NCI-H2227 (cell line): Measurements from ENCODE around the gene PCDHGA3.
A peak's percentile ranks its signal among the peaks of the same experiment; 100 is the strongest.
"Not testable (repeated sequence)": the region's sequence is repeated elsewhere in the genome, so short reads cannot be mapped to it uniquely, and the experiment has no call there.

Experiments
- DNase-seq: peaks from one replicate; lab custom pipeline; 2025; ENCODE audit not compliant: unreplicated experiment; lab: John Stamatoyannopoulos, UW

The PCDHGA3 gene

DNA sequence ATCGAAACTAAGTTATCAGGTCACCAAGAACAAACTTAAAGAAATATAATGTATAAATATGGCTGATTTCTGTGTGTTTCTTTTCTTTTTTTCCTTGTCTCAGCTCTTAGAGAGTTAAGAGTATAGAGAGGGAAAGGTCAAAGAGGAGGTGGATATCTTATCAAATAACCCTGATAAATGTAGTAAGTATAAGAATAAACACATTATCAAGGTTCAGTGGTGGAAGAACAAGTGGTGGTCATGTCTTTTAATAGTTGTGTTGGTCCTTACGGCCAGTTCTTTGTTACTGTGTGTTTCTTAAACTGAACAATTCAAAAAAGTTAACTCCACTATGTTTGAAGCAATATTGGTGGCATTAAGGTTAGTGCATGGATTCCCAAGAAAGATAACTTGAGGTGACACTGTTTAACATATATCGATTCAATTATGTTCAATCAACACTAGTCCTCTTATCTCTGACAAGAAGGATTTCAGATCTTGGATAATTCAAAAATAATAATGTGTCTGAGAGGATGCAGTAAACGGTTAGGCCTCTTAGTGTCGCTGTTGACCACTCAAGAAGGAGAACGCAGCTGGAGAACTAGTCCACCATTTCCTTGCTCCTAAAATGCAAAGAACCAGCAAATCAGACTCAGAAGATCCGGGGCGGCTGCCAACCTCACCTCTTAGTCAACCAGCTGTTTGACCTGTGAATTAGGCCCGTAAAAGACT is at the start of gene PCDHGA3:
TSS of gene PCDHGA3 (plus strand) at position 588 of the 711 bp plus-strand sequence. CDS start 205 bp downstream, outside the sequence.
- no peak for DNase-seq

DNA sequence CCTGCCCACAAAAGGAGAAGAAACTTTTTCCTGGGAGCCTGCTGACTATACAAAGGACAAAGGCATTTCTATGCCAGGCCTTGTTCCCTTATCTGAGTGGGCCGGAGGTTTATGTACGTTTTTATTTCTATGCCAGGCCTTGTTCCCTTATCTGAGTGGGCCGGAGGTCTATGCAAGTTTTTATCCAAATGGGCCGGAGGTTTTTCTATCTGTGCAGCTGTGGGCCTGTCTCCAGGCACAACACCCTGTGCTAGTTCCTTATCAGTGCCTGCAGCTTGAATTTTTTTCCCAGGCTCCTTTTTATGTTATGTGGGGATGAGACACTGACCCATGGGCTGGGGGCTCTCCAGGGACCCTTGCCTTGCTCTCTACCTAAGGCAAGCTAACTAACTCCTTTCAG is 45.3 kb upstream of the PCDHGA3 start:
- no peak for DNase-seq

DNA sequence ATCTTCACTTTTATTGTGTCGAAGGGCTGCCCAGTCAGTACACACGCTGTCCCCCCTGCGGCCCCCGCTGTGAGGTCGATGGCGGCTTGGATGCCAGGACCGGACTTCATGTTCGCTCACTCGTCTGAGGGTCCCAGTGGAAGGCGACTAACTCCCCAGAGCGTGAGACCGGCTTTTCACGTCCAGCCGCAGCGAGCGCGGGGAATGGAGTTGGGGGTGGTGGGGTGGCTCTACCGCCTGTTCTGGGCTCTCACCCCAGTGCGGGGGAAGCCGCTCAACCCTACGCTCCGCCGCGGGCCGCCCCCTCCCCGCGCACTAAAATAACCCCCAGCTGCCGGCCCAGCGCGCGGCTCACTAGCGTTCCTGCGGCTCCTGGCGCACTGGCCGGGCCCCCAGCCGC is 39.9 kb upstream of the PCDHGA3 start, which contains the start of gene SLC25A2:
TSS of gene SLC25A2 (minus strand) at position 294 of the 400 bp plus-strand sequence. CDS start at position 110, 184 bp downstream.
- no peak for DNase-seq

DNA sequence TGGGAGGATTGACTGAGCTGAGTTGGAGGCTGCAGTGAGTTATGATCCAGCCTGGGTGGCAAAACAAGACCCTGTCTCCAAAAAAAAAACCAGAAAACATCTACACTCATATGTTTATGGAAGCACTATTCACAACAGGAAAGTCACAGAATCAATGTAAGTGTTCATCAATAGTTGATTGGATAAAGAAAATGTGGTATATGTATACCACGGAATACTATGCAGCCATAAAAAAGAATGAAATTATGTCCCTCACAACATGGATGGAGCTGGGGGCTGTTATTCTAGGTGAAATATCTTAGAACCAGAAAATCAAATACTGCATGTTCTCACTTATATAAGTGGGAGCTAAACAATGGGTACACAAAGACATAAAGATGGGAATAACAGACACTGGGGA is 37.0 kb upstream of the PCDHGA3 start:
- DNase-seq = no peak

DNA sequence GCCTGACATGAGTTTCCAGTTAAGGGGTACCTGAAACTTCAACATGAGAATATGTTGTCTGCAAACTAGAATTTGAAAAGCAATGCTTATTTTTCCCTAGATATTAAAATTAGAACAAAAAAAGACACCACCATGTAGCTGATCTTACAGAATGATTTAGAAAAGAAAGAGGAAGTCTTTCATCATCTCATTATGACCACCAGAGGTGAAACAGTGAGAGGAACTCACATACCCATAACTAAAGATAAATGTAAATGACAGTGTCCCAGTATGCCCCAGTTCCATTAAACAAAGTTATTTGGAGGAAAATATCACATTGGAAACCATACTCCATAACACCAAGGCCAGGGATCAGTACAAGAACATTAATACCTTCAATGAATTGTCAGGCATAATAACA is 29.9 kb upstream of the PCDHGA3 start:
- DNase-seq = no peak

DNA sequence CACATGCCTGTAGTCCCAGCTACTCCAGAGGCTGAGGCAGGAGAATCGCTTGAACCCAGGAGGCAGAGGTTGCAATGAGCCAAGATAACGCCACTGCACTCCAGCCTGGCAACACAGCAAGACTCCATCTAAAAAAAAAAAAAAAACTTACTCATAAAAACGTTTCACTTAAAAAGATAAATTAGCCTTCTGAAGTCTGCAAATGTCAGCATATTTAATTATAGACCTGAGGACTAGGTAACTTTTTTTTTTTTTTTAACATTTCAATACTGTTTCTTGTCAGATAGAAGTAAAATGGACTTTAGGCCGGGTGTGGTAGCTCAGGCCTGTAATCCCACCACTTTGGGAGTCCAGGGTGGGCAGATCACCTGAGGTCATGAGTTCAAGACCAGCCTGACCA is 26.7 kb upstream of the PCDHGA3 start:
- not testable (repeated sequence) for DNase-seq

DNA sequence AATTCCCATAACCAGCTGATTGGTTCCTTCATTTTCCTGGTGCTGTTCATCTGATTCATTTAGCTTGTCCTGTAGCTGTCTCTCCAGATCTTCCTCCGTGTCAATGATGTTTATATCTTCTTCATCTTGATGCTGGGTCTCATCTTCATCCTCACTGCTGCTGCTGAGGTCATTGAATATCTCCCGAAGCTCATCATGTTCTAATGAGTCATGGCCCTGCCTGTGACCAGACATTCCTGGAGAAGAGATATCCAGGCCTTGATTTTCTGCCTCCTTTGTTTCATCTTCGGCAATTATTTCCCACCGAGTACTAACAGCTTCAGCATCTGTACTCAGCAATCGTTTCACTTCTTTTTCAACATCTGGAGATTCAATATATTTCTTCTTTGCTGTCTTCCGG is 24.4 kb upstream of the PCDHGA3 start:
- DNase-seq = no peak

DNA sequence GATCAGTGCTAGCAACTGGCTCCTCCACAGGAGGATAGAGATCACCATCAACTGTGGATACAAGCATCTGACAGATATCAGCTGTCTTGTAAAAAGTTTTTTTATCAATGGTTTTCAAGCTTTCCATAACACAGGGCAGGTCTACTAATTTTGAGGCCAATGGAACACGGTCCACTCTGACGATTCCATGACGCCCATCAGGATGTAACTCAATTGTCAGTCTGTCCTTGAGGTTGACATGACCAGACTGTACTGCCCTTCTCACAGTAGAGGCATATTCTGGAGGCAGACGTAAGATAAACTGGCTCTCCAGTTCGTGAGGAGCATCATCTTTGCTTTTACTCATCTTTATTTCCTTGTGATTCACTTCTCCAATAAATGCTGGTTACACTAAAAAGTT is 23.9 kb upstream of the PCDHGA3 start:
- no peak for DNase-seq

DNA sequence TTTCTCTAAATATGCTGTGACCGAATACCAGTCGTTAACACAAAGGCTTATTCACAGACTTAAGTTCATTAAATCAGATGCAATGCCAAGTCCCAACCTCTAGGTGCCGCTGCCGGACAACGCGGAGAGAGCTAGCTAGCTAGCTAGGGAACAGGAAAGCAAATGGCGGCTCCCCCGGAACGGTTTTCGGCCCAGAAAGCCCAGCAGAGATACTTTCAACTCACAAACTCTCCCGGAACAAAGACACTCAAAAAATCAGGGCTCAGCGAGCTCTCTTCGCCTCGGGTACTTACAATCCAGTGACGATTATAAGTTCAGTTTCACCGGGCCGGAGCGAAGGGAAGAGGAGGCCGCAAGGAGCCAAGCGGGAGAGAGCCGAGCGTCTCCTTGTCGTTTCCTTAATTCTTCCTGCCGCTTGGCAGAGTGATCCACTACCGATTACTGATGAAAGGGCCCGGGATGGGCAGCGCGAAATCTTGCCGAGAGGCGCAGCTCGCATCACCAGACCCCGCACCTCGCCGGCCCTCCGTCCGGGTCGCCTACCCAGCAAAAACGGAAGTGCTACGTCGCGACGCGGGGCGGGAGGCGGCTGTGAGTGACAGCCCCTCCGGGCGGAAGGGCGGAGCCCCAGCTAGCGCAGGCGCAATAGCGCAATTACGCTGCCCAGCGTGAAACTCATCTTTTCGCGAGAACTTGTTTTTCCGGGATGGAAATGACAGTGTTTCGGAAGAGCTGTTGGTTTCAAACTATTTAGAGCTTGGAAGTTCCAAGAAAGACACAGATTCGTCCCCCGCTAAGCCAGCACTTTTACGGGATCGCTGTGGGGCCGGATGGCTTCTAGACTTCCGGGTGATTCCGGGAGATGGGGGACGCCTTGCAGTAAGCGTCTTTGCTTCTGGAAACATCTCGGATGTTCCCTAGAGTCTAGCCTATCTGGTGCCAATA is 23.1 kb upstream of the PCDHGA3 start, which contains the start of gene TAF7:
TSS of gene TAF7 (minus strand) at position 560 of the 945 bp plus-strand sequence. CDS start 740 bp downstream, outside the sequence.
- peak; percentile 93 for DNase-seq

DNA sequence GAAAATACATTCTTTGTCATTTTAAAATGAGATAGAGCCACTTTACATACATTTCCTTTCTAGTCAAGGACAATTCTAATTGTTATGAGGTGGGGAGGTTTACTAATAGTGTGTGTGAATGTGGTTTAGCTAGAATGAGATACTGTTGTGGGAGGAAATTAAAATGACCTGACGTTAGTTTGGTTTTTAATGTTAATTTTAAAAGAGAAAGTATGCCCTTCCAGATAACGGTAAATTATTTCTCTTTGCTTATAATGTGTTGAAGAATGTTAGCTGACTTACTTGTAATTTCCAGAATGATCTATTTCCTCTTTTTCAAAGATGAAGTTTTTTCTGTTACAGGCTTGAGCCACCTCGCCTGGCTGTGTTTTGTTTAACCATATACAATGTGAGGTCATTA is 21.4 kb upstream of the PCDHGA3 start:
- DNase-seq = no peak

DNA sequence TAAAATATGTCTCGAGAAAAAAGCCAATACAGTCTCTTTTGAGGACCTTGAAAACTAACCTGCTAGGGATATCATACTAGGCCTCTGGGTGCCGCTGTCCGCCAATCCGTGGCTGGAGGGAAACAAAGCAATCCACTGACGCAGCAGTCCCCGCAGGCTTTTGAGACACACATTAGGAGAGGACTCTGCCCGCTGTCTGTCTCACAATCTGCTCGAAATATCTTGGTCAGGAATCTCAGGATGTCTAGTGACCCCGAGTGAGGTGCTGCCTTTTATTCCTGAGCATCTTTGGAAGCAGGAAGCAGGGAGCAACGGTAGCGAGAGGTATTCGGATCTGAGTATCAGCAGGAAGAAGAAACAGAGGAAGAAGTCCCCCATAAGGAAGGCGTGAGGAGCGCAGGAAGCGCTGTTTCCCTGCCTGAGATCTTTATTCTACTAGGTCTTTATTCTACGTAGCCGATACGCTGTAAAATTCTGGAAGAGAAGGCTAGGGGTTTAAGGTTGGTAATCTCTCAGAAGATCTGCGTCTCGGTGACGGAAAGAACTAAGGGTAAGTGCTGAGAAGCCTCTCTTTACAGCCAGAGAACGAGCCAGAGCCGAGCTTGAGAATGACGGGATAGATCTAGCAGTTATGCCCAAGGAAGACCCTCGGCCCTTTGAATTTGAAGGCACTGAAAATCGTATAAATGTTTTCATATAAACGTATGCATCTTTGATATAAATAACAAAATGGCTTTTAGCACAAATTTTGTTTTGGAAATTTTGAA is 17.4 kb upstream of the PCDHGA3 start:
- DNase-seq = peak; percentile 62

DNA sequence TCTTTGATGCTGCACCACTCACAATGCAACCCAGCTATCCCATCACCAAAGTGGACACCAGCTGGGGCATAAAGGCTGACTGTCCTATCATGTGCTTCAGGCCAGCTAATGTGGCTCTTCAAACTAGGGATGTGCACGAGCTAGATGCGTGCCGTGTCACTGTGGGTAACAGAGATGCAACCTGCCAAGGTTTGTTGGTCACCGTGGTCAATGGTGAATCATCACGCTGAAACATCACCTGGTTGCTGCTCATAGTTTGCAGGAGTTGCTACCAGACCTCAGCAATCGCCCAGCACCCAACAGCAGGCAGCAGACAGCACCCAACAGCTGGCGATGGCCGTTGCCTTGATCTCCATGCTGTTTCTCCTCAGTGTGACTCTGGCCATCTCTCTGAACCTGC is 15.4 kb upstream of the PCDHGA3 start:
- no peak for DNase-seq

DNA sequence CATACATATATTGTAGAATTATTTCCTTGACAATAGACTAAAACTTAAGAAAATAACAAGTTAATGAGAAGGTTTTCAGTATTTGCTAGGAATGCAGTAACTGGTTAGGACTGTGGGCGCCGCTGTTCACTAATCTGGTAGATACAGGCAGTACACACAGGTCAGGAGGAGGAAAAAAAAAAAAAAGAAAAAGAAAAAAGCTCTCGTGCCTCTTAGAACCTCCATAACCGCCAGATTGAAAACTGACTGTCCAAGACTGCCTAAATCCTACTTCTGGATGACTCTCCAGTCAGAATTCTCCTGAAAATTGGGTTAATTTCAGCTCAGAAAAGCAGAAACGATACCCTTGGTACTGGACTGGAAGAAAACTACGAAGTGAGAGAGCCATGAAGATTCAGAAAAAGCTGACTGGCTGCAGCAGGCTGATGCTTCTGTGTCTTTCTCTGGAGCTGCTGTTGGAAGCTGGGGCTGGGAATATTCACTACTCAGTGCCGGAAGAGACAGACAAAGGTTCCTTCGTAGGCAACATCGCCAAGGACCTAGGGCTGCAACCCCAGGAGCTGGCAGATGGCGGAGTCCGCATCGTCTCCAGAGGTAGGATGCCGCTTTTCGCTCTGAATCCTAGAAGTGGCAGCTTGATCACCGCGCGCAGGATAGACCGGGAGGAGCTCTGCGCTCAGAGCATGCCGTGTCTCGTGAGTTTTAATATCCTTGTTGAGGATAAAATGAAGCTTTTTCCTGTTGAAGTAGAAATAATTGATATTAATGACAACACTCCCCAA is 13.1 kb upstream of the PCDHGA3 start, which contains the start of gene PCDHGA1:
TSS of gene PCDHGA1 (plus strand) at position 216 of the 782 bp plus-strand sequence.
- peak; percentile 3 for DNase-seq

DNA sequence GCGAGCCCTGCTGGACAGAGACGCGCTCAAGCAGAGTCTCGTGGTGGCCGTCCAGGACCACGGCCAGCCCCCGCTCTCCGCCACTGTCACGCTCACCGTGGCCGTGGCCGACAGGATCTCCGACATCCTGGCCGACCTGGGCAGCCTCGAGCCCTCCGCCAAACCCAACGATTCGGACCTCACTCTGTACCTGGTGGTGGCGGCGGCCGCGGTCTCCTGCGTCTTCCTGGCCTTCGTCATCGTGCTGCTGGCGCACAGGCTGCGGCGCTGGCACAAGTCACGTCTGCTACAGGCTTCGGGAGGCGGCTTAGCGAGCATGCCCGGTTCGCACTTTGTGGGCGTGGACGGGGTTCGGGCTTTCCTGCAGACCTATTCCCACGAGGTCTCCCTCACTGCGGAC is 11.1 kb upstream of the PCDHGA3 start:
- DNase-seq = not testable (repeated sequence)

DNA sequence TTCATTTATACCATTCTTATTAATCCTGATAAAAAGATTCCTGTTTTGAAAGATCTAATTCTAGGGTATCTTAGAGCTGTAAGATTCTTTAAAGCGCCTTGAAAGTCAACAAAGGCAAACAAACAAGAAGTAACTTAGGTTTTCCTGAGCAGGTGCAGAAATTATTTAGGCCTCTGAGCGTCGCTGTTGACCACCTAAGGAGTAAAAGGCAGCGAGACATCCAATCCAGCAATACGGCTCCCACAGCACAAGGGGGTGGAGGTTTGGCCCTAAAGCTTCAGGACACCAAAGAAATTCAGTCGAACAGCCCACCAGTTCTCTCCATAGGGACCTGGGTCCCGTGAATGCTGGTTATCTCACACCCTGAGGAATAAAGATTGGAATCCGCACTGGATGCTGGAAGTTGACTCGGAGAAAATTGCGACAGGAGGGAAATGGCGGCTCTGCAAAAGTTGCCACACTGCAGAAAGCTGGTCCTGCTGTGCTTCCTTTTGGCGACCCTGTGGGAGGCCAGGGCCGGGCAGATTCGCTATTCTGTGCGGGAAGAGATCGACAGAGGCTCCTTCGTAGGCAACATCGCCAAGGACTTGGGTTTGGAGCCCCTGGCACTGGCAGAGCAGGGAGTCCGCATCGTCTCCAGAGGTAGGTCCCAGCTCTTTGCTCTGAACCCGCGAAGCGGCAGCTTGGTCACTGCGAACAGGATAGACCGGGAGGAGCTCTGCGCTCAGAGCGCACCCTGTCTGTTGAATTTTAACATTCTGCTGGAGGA is 4.9 kb upstream of the PCDHGA3 start, which contains the start of gene PCDHGA2:
TSS of gene PCDHGA2 (plus strand) at position 223 of the 769 bp plus-strand sequence.
- peak; percentile 33 for DNase-seq

DNA sequence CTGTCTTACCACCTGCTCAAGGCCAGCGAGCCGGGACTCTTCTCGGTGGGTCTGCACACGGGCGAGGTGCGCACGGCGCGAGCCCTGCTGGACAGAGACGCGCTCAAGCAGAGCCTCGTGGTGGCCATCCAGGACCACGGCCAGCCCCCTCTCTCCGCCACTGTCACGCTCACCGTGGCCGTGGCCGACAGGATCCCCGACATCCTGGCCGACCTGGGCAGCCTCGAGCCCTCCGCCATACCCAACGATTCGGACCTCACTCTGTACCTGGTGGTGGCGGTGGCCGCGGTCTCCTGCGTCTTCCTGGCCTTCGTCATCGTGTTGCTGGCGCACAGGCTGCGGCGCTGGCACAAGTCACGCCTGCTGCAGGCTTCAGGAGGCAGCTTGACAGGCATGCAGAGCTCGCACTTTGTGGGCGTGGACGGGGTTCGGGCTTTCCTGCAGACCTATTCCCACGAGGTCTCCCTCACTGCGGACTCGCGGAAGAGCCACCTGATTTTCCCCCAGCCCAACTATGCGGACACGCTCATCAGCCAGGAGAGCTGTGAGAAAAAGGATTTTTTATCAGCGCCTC is 2.8 kb upstream of the PCDHGA3 start:
- not testable (repeated sequence) for DNase-seq

DNA sequence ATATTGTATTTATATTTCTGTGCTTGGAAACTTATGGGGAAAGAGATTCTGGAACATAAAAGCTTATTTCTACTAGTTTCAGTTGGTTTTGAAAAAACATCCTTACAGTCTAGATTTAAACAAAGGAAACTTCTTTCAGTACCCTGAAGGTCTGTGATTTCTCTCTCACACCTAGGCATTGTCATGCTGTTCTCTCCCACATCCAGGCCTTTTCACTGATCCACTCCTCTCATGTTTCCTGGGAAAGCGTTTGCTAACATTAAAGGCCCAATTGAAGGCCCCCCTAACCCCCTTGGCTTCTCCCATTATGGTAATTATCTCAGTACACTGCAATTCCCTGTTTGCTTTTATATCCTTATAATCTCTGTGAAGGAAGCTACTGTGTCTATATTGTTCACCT is 856 bp upstream of the PCDHGA3 start:
- no peak for DNase-seq

DNA sequence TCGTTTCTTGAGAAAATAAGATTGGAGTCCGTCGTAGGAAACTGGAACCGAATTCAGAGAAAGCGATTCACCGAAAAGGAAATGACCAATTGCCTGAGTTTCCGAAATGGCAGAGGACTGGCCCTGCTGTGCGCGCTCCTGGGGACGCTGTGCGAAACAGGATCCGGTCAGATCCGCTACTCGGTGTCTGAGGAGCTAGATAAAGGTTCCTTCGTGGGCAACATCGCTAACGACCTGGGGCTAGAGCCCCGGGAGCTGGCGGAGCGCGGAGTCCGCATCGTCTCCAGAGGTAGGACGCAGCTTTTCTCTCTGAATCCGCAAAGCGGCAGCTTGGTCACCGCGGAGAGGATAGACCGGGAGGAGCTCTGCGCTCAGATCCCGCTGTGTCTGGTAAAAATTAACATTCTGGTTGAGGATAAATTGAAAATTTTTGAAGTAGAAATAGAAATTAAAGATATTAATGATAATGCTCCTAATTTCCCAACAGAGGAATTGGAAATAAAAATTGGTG is 379 bp downstream of the PCDHGA3 start:
- DNase-seq = no peak

DNA sequence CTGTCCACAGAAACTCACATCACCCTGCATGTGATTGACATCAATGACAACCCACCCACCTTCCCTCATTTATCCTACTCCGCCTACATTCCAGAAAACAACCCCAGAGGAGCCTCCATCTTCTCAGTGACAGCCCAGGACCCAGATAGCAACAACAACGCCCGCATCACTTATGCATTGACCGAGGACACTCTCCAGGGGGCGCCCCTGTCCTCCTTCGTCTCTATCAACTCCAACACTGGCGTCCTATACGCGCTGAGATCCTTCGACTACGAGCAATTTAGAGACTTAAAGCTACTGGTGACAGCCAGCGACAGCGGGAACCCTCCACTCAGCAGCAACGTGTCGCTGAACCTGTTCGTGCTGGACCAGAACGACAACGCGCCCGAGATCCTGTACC is 1.7 kb downstream of the PCDHGA3 start:
- no peak for DNase-seq
